Osteocyte (in vitro differentiated cells): Measurements from ENCODE around the gene USP17L15. TPM values are rescaled to one million over a fixed set of nuclear protein-coding genes. Genes with fewer than 3 reads are reported as not detected.
"Not testable (repeated sequence)": the region's sequence is repeated elsewhere in the genome, so short reads cannot be mapped to it uniquely, and the experiment has no call there.

Experiments used
- DNase-seq: peaks from one replicate; pipeline ENCODE4 v3.0.0; 2021; ENCODE audit warnings: mixed read lengths; ENCODE audit not compliant: unreplicated experiment; ENCODE audit errors: extremely low spot score
- H3K27ac Mint-ChIP-seq: one replicate; pipeline ENCODE4 v1.8.0; 2021; ENCODE audit warnings: mild to moderate bottlenecking, mixed read lengths; ENCODE audit not compliant: unreplicated experiment
- H3K27me3 Mint-ChIP-seq: one replicate; pipeline ENCODE4 v1.8.0; 2021; ENCODE audit warnings: mixed read lengths; ENCODE audit not compliant: unreplicated experiment
- H3K36me3 Mint-ChIP-seq: one replicate; pipeline ENCODE4 v1.8.0; 2021; ENCODE audit warnings: mixed read lengths; ENCODE audit not compliant: unreplicated experiment
- H3K4me1 Mint-ChIP-seq: one replicate; pipeline ENCODE4 v1.8.0; 2021; ENCODE audit warnings: mixed read lengths; ENCODE audit not compliant: unreplicated experiment
- H3K4me3 Mint-ChIP-seq: one replicate; pipeline ENCODE4 v1.8.0; 2021; ENCODE audit warnings: mild to moderate bottlenecking, moderate library complexity, mixed read lengths; ENCODE audit not compliant: unreplicated experiment
- H3K9me3 Mint-ChIP-seq: one replicate; pipeline ENCODE4 v1.8.0; 2021; ENCODE audit warnings: mixed read lengths; ENCODE audit not compliant: unreplicated experiment
- long read RNA-seq: library from polyadenylated mRNA; unstranded; transcript quantifications from one replicate; pipeline ENCODE4 v2.0.0, GENCODE V29; 2021
- total RNA-seq: library from RNA; stranded (reverse); gene quantifications from 2 replicates; pipeline ENCODE4 v1.2.1, GENCODE V29; 2021

USP17L15 gene
- not detected in 2 replicates for total RNA-seq
- long read RNA-seq: 0 reads

- not testable (repeated sequence) for H3K4me1 Mint-ChIP-seq, H3K4me3 Mint-ChIP-seq, H3K27ac Mint-ChIP-seq, H3K27me3 Mint-ChIP-seq, H3K9me3 Mint-ChIP-seq, DNase-seq, H3K36me3 Mint-ChIP-seq
Observed at GRCh38 chr4:9234085-9234484, at the start of gene USP17L15. Gene USP17L15 (plus strand): TSS chr4:9234385. CDS start chr4:9234385, 0 bp downstream.

- H3K9me3 Mint-ChIP-seq, H3K4me1 Mint-ChIP-seq, H3K4me3 Mint-ChIP-seq, DNase-seq, H3K36me3 Mint-ChIP-seq, H3K27ac Mint-ChIP-seq, H3K27me3 Mint-ChIP-seq: not testable (repeated sequence)
Observed at GRCh38 chr4:9210357-9210756, 23.8 kb upstream of the USP17L15 start, which contains the start of gene USP17L10. Gene USP17L10 (plus strand): TSS chr4:9210657. CDS start chr4:9210657, 0 bp downstream.

GRCh38 chr4:9214701-9215100 lies 19.5 kb upstream of the USP17L15 start:
- not testable (repeated sequence) for H3K36me3 Mint-ChIP-seq, H3K4me3 Mint-ChIP-seq, H3K27ac Mint-ChIP-seq, H3K9me3 Mint-ChIP-seq, H3K27me3 Mint-ChIP-seq, H3K4me1 Mint-ChIP-seq
- DNase-seq: peak; percentile 2

- not testable (repeated sequence) for H3K4me3 Mint-ChIP-seq, H3K4me1 Mint-ChIP-seq, H3K27me3 Mint-ChIP-seq, H3K9me3 Mint-ChIP-seq, H3K27ac Mint-ChIP-seq, DNase-seq, H3K36me3 Mint-ChIP-seq
Observed at GRCh38 chr4:9215105-9215504, 19.1 kb upstream of the USP17L15 start, which contains the start of gene USP17L11. Gene USP17L11 (plus strand): TSS chr4:9215405. CDS start chr4:9215405, 0 bp downstream.

GRCh38 chr4:9219852-9220251 lies 14.3 kb upstream of the USP17L15 start, which contains the start of gene USP17L12:
Gene USP17L12 (plus strand): TSS chr4:9220152. CDS start chr4:9220152, 0 bp downstream.
- H3K27me3 Mint-ChIP-seq, H3K9me3 Mint-ChIP-seq, H3K4me3 Mint-ChIP-seq, H3K27ac Mint-ChIP-seq, DNase-seq, H3K36me3 Mint-ChIP-seq, H3K4me1 Mint-ChIP-seq: not testable (repeated sequence)

- not testable (repeated sequence) for DNase-seq, H3K4me3 Mint-ChIP-seq, H3K9me3 Mint-ChIP-seq, H3K27me3 Mint-ChIP-seq, H3K27ac Mint-ChIP-seq, H3K4me1 Mint-ChIP-seq, H3K36me3 Mint-ChIP-seq
Observed at GRCh38 chr4:9224596-9224995, 9.6 kb upstream of the USP17L15 start, which contains the start of gene USP17L13. Gene USP17L13 (plus strand): TSS chr4:9224896. CDS start chr4:9224896, 0 bp downstream.

GRCh38 chr4:9230249-9230648 lies 3.9 kb upstream of the USP17L15 start:
- H3K4me1 Mint-ChIP-seq, H3K27me3 Mint-ChIP-seq, H3K27ac Mint-ChIP-seq, H3K4me3 Mint-ChIP-seq, H3K36me3 Mint-ChIP-seq, H3K9me3 Mint-ChIP-seq: not testable (repeated sequence)
- DNase-seq: peak; percentile 70

GRCh38 chr4:9238461-9238860 lies 4.3 kb downstream of the USP17L15 start:
- peak; percentile 25 for DNase-seq
- not testable (repeated sequence) for H3K27ac Mint-ChIP-seq, H3K36me3 Mint-ChIP-seq, H3K4me1 Mint-ChIP-seq, H3K9me3 Mint-ChIP-seq, H3K4me3 Mint-ChIP-seq, H3K27me3 Mint-ChIP-seq

GRCh38 chr4:9243579-9243978 lies 9.4 kb downstream of the USP17L15 start, which contains the start of gene USP17L17:
Gene USP17L17 (plus strand): TSS chr4:9243879. CDS start chr4:9243879, 0 bp downstream.
- H3K9me3 Mint-ChIP-seq, H3K4me3 Mint-ChIP-seq, H3K36me3 Mint-ChIP-seq, H3K4me1 Mint-ChIP-seq, H3K27ac Mint-ChIP-seq, H3K27me3 Mint-ChIP-seq, DNase-seq: not testable (repeated sequence)

- H3K27ac Mint-ChIP-seq, H3K36me3 Mint-ChIP-seq, H3K4me1 Mint-ChIP-seq, H3K9me3 Mint-ChIP-seq, H3K27me3 Mint-ChIP-seq, H3K4me3 Mint-ChIP-seq: not testable (repeated sequence)
- peak; percentile 83 for DNase-seq
Observed at GRCh38 chr4:9247953-9248680, 13.9 kb downstream of the USP17L15 start, which contains the start of gene USP17L18. Gene USP17L18 (plus strand): TSS chr4:9248630. CDS start chr4:9248630, 0 bp downstream.

GRCh38 chr4:9253078-9253477 lies 18.9 kb downstream of the USP17L15 start, which contains the start of gene USP17L19:
Gene USP17L19 (plus strand): TSS chr4:9253378. CDS start chr4:9253378, 0 bp downstream.
- not testable (repeated sequence) for H3K4me1 Mint-ChIP-seq, DNase-seq, H3K4me3 Mint-ChIP-seq

GRCh38 chr4:9257824-9258223 lies 23.6 kb downstream of the USP17L15 start, which contains the start of gene USP17L20:
Gene USP17L20 (plus strand): TSS chr4:9258124. CDS start chr4:9258124, 0 bp downstream.
- H3K9me3 Mint-ChIP-seq, DNase-seq, H3K27me3 Mint-ChIP-seq, H3K4me3 Mint-ChIP-seq, H3K36me3 Mint-ChIP-seq, H3K4me1 Mint-ChIP-seq, H3K27ac Mint-ChIP-seq: not testable (repeated sequence)

More at GRCh38 chr4:9253078-9253477, 18.9 kb downstream of the USP17L15 start, which contains the start of gene USP17L19:
- H3K36me3 Mint-ChIP-seq, H3K27me3 Mint-ChIP-seq, H3K27ac Mint-ChIP-seq, H3K9me3 Mint-ChIP-seq: not testable (repeated sequence)
